K562 (cell line): ENCODE results near the gene SYN1. TPM values are rescaled to one million over a fixed set of nuclear protein-coding genes. Genes with fewer than 3 reads are reported as not detected.
A peak's percentile ranks its signal among the peaks of the same experiment; 100 is the strongest.

ENCODE experiments used
- ATAC-seq: fragments of 200-7000 bp; cut with Tn5 transposase; 3 replicates; pipeline ENCODE4 v1.9.1; 2020; ENCODE audit warnings: moderate library complexity
- BruUV-seq: library from RNA; stranded (reverse); fragments of 400-500 nt; replicated peaks from 2 replicates; lab custom pipeline; 2021; lab: Mats Ljungman, UMichigan
- CTCF ChIA-PET: fragments of 300-600 bp; formaldehyde crosslinking; extraction: SDS; loops from one replicate; lab custom pipeline; 2021; ENCODE audit warnings: low intra/inter-chr PET ratio; lab: Yijun Ruan, JAX
- POLR2A ChIA-PET: fragments of 300-600, 350-650 bp; sonication (Branson Sonifier 250); formaldehyde crosslinking; extraction: SDS; loops from one replicate; lab custom pipeline; 2021; ENCODE audit warnings: antibody characterized with exemption, inconsistent platforms; lab: Yijun Ruan, JAX
- DNase-seq, 4 experiments: peaks; one replicate each; pipeline versions ENCODE4 v3.0.0 to v3.0.0-alpha.2; 2011 to 2018; ENCODE audit warnings: low spot score in 3 of 4, mixed read lengths in 3 of 4; ENCODE audit errors: extremely low read depth in 1 of 4
- FAIRE-seq: peaks from 2 replicates; lab custom pipeline; 2011; peaks lifted over from hg19 to GRCh38; lab: Jason Lieb, UNC
- H2AFZ ChIP-seq: 2 replicates; pipeline ENCODE4 v1.6.0; 2011; ENCODE audit warnings: low read depth, low read length, control low read depth, inconsistent platforms
- H3K27ac ChIP-seq: fragments of 200-600 bp; 3 replicates; pipeline ENCODE4 v1.8.0; 2011; ENCODE audit warnings: low read depth, mild to moderate bottlenecking, control low read depth, inconsistent platforms, low read length, moderate library complexity, mixed read lengths; ENCODE audit errors: extremely low read depth
- H3K27me3 ChIP-seq, 2 experiments: fragments of 300-600 bp in 1 of 2; 2 replicates in 1 of 2; 3 replicates in 1 of 2; pipeline versions ENCODE4 v1.6.0 to v1.8.0; 2011; ENCODE audit warnings: inconsistent platforms in 2 of 2, low read length in 2 of 2, mild to moderate bottlenecking in 1 of 2, mixed read lengths in 1 of 2, moderate library complexity in 1 of 2; ENCODE audit not compliant: control insufficient read depth in 2 of 2, insufficient read depth in 2 of 2
- H3K36me3 ChIP-seq: fragments of 300-600 bp; 3 replicates; pipeline ENCODE4 v1.8.0; 2011; ENCODE audit warnings: mild to moderate bottlenecking, low read length, inconsistent platforms; ENCODE audit not compliant: control insufficient read depth, insufficient read depth
- H3K4me1 ChIP-seq, 2 experiments: fragments of 200-600 bp in 1 of 2; replicated peaks in 1 of 2; 2 replicates in 1 of 2; 3 replicates in 1 of 2; pipeline versions ENCODE4 v1.5.1 to v1.8.0; 2011; ENCODE audit warnings: inconsistent platforms in 2 of 2, low read length in 2 of 2, mild to moderate bottlenecking in 1 of 2, mixed read lengths in 1 of 2, moderate library complexity in 1 of 2; ENCODE audit not compliant: control insufficient read depth in 2 of 2, insufficient read depth in 2 of 2
- H3K4me2 ChIP-seq: 2 replicates; pipeline ENCODE4 v1.6.1; 2011; ENCODE audit warnings: low read length, control low read depth, inconsistent platforms, mixed read lengths; ENCODE audit not compliant: insufficient read depth
- H3K4me3 ChIP-seq: fragments of 200-600 bp; sonication (generic), shearing (Covaris generic); 2 replicates; pipeline ENCODE4 v1.5.1; 2016; ENCODE audit warnings: control low read depth, inconsistent platforms
- H3K79me2 ChIP-seq: fragments of 200-600 bp; 3 replicates; pipeline ENCODE4 v1.8.0; 2011; ENCODE audit warnings: low read length, inconsistent platforms; ENCODE audit not compliant: control insufficient read depth, insufficient read depth
- H3K9ac ChIP-seq, 2 experiments: 2 replicates each; pipeline versions ENCODE4 v1.6.0 to v1.6.1; 2011; ENCODE audit warnings: low read depth in 2 of 2, low read length in 2 of 2, control low read depth in 1 of 2, inconsistent platforms in 1 of 2, mild to moderate bottlenecking in 1 of 2, mixed read lengths in 1 of 2; ENCODE audit not compliant: insufficient read depth in 1 of 2
- H3K9me1 ChIP-seq: one replicate; pipeline ENCODE4 v1.6.0; 2011; ENCODE audit warnings: inconsistent platforms, mild to moderate bottlenecking, low read length, moderate library complexity; ENCODE audit not compliant: control insufficient read depth, insufficient read depth
- H3K9me3 ChIP-seq: replicated peaks from 2 replicates; pipeline ENCODE4 v1.5.1; 2011; ENCODE audit warnings: low read depth, low read length, inconsistent platforms; ENCODE audit not compliant: control insufficient read depth, insufficient read depth
- H4K20me1 ChIP-seq: replicated peaks from 2 replicates; pipeline ENCODE4 v1.6.1; 2011; ENCODE audit warnings: low read length, inconsistent platforms, mixed read lengths; ENCODE audit not compliant: control insufficient read depth, insufficient read depth
- DPF2 ChIP-seq: fragments of 450-650 bp; IDR thresholded peaks from 2 replicates; pipeline ENCODE4 v1.6.1; 2016
- POLR2G ChIP-seq: fragments of 200-400 bp; formaldehyde crosslinking; IDR thresholded peaks from 2 replicates; pipeline ENCODE4 v1.6.1; 2017; ENCODE audit warnings: low read depth, mild to moderate bottlenecking, antibody characterized with exemption, low read length, moderate library complexity
- ZBTB43 ChIP-seq: sonication (generic); formaldehyde crosslinking; IDR thresholded peaks from 2 replicates; pipeline ENCODE4 v1.8.0; 2023; ENCODE audit warnings: mild to moderate bottlenecking, missing genetic modification reagents
- ZNF263 ChIP-seq: sonication (generic); formaldehyde crosslinking; IDR thresholded peaks from 2 replicates; pipeline ENCODE4 v1.8.0; 2022; ENCODE audit warnings: mild to moderate bottlenecking, missing genetic modification reagents, borderline replicate concordance
- ZNF609 ChIP-seq: sonication (generic); formaldehyde crosslinking; IDR thresholded peaks from 2 replicates; pipeline ENCODE4 v1.8.1; 2023; ENCODE audit warnings: missing genetic modification reagents, mild to moderate bottlenecking, borderline replicate concordance
- WGBS: fragments of 100-300 bp; shearing (Covaris generic); methylation state at CpG from one replicate; pipeline ENCODE4 v1.1.6; 2016; ENCODE audit warnings: low coverage, mixed read lengths; ENCODE audit not compliant: insufficient coverage; ENCODE audit errors: missing lambda C conversion rate; 5-methylcytosine and 5-hydroxymethylcytosine counted together
- in situ Hi-C: fragments of 300-500 bp; cut with MboI; formaldehyde crosslinking; loops from 4 replicates; pipeline ENCODE4 v1.15.0; 2018; ENCODE audit warnings: inconsistent platforms, mixed read lengths
- intact Hi-C: fragments of 100-400 bp; cut with micrococcal nuclease; formaldehyde crosslinking; loops from 2 replicates; pipeline ENCODE4 v1.14.2; 2022
- polyA plus RNA-seq, 8 experiments: library from polyadenylated mRNA; depleted of rRNA in 4 of 8; stranded (reverse) in 5 of 8; unstranded in 3 of 8; fragments of >200 nt; fragmentation: Nextera tagmentation in 2 of 8; fragmentation: Illumina TruSeq in 1 of 8; extraction: Ambion mirVana in 2 of 8; extraction: Trizol in 1 of 8; gene quantifications; 2 replicates each; pipeline versions ENCODE4 v1.2.1 to v1.2.3, GENCODE V29; 2011 to 2014; ENCODE audit warnings: inconsistent platforms in 1 of 8, missing spikeins in 1 of 8
- total RNA-seq, 7 experiments: library from RNA; depleted of rRNA in 6 of 7; stranded (reverse); fragments of >200 nt in 6 of 7; fragmentation: Illumina TruSeq in 2 of 7; extraction: Trizol in 2 of 7; gene quantifications; 2 replicates each; pipeline versions ENCODE4 v1.2.1 to v1.2.3, GENCODE V29; 2011 to 2021; ENCODE audit warnings: low replicate concordance in 1 of 7

Gene SYN1
- total and polyA plus RNA-seq, 9 of the 15 experiments (the other 6 are each of a cell fraction or from before 2014, with no cell fraction given): 0.01 to 0.28 (median 0.18) TPM; not detected in 2

GRCh38 chrX:47638816-47639215 is 19.2 kb upstream of the SYN1 start:
- no peaks in the 10 kb centered on the region for H3K4me1 ChIP-seq
- 94% methylated on average over 13 of the region's 14 CpGs for WGBS
- no peak overlapping the region for H3K9ac ChIP-seq
- H3K4me3 ChIP-seq: no peak overlapping the region
- no peaks in the 10 kb centered on the region for H3K9me3 ChIP-seq
- BruUV-seq: no TSS peak
- intact Hi-C loops: no loop called here
- peaks cover 82% of the 10 kb centered on the region for H3K36me3 ChIP-seq
- FAIRE-seq (no peak), DNase-seq (no peak)
- H4K20me1 ChIP-seq: no peaks in the 10 kb centered on the region
- H3K79me2 ChIP-seq: peaks cover 3% of the 10 kb centered on the region; the same call in 2 of the 3 replicates
- no peak overlapping the region for H3K27ac ChIP-seq
- in situ Hi-C loops: no loop called here
- ChIA-PET CTCF (no interaction called here), POLR2A (no interaction called here)
- no peak overlapping the region for H3K4me2 ChIP-seq
- no peaks in the 10 kb centered on the region for H3K9me1 ChIP-seq
- no peak overlapping the region for H2AFZ ChIP-seq
- TF ChIP-seq ZNF263 (CRISPR knock-in tag) (peak; percentile 71), ZBTB43 (no peak), ZNF609 (no peak), POLR2G (0 out of 2 replicates have a peak, but pooled peaks have one; percentile 24), DPF2 (no peak)
- TF ChIP-seq, all 486 proteins: peak for 2
- ATAC-seq: no peak
- H3K27me3 ChIP-seq: no peaks in the 10 kb centered on the region
